Mammary epithelial cell (primary cell): ENCODE measurements around the gene WASHC3.

Experiments used
- CTCF ChIP-seq, 2 donors: IDR thresholded peaks in 1 of 2; conservative IDR thresholded peaks in 1 of 2; 2 replicates each; pipeline ENCODE4 v1.5.1; 2011 to 2012; ENCODE audit warnings: inconsistent platforms in 2 of 2, low read length in 2 of 2, mild to moderate bottlenecking in 2 of 2, control low read depth in 1 of 2, low read depth in 1 of 2; ENCODE audit not compliant: insufficient read depth in 1 of 2; ENCODE audit errors: extremely low read depth in 1 of 2
- EZH2 ChIP-seq: IDR thresholded peaks from 2 replicates; pipeline ENCODE4 v1.6.1; 2012; ENCODE audit warnings: low read length, inconsistent platforms, borderline replicate concordance

GRCh38 chr12:101967506-101967905 is 94.3 kb downstream of the WASHC3 start:
- TF ChIP-seq CTCF (conservative IDR thresholded peaks at IDR 0.05 in 1 of 2, IDR thresholded peaks at IDR 0.05 in 1 of 2; ENCODE audit: extremely low read depth in 1 of 2, insufficient read depth in 1 of 2, low read depth in 1 of 2, low read length in 2 of 2) (no peak), EZH2 (no peak)
